ENCODE measurements around the gene DUSP9.

DNA sequence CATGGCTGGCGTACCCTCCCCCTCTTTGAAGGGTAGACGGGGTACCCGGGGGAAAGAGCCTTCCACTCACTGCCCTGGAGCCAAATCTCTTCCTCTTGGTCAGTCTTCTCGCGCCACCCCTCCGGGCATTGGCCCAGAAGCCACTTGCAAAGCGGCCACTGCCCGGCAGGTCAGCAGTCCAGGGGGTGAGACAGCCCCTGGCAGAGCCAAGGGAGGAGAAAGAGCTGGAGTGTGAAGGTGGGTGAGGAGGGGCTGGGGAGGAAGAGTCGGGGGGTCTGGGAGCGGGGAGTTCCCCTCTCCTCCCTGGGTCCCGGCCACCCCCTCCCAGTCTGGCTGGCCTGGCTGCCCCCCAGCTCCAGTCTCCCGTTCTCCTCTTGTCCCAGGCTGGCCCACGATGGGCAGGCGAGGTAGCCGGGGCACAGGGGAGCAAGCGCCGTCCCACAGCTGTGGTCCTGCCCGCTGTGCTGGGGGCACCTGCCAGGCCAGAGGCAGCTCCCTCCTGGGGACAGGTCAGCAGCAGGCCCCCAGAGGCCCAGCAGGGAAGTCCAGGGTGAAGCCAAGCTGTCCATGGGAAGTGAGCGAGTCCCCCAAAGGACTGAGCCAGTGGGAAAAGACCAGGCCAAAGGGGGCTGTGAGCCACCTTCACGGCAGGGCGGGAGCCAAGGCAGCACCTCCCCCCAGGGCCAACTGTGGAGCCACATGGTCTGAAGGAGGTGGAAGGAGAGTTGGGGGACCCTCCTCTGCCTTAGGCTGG, 21.6 kb upstream of the DUSP9 start:
- TF ChIP-seq POLR2AphosphoS5 (IDR thresholded peaks at IDR 0.05; ENCODE audit: low read depth, low read length) (no peak), PAX5 (IDR thresholded peaks at IDR 0.05; ENCODE audit: insufficient read depth, low read length, severe bottlenecking) (no peak), POLR2A (IDR thresholded peaks at IDR 0.05; ENCODE audit: low read depth, low read length) (no peak), POU2F2 (IDR thresholded peaks at IDR 0.05; ENCODE audit: low read depth, low read length) (no peak), TAF1 (IDR thresholded peaks at IDR 0.05; ENCODE audit: low read depth, low read length) (no peak), SPI1 (IDR thresholded peaks at IDR 0.05; ENCODE audit: low read depth, low read length) (no peak)
